MM.1S (cell line): ENCODE measurements around the gene E2F8.

ENCODE experiments used
- DNase-seq: peaks from one replicate; pipeline ENCODE4 v3.0.0-alpha.2; 2015
- H2AFZ ChIP-seq: fragments of 300-600 bp; sonication (generic); 2 replicates; pipeline ENCODE4 v1.6.0; 2016; ENCODE audit warnings: antibody characterized with exemption, low read length
- H3F3A ChIP-seq: fragments of 300-600 bp; sonication (generic); 2 replicates; pipeline ENCODE4 v1.6.1; 2016; ENCODE audit warnings: mild to moderate bottlenecking, antibody characterized with exemption, low read length, moderate library complexity, mixed read lengths; ENCODE audit not compliant: insufficient read depth
- H3K27ac ChIP-seq: fragments of 300-600 bp; sonication (generic); 2 replicates; pipeline ENCODE4 v1.5.1; 2016; ENCODE audit warnings: mild to moderate bottlenecking, low read length
- H3K27me3 ChIP-seq: fragments of 300-600 bp; sonication (generic); replicated peaks from 2 replicates; pipeline ENCODE4 v1.6.0; 2016; ENCODE audit warnings: low read length; ENCODE audit not compliant: insufficient read depth
- H3K36me3 ChIP-seq: fragments of 300-600 bp; sonication (generic); replicated peaks from 2 replicates; pipeline ENCODE4 v1.6.1; 2016; ENCODE audit warnings: mild to moderate bottlenecking, low read length, mixed read lengths; ENCODE audit not compliant: insufficient read depth
- H3K4me1 ChIP-seq: fragments of 300-600 bp; sonication (generic); 2 replicates; pipeline ENCODE4 v1.6.1; 2016; ENCODE audit warnings: low read length, mixed read lengths
- H3K4me2 ChIP-seq: fragments of 300-600 bp; sonication (generic); 2 replicates; pipeline ENCODE4 v1.6.0; 2016; ENCODE audit warnings: low read depth, low read length
- H3K4me3 ChIP-seq: fragments of 300-600 bp; sonication (generic); 2 replicates; pipeline ENCODE4 v1.5.1; 2016; ENCODE audit warnings: low read length, mixed read lengths
- H3K79me2 ChIP-seq: fragments of 300-600 bp; sonication (generic); 2 replicates; pipeline ENCODE4 v1.6.1; 2016; ENCODE audit warnings: mixed run types, low read length, mixed read lengths
- H3K9ac ChIP-seq: fragments of 300-600 bp; sonication (generic); 2 replicates; pipeline ENCODE4 v1.6.1; 2016; ENCODE audit warnings: low read length, mixed read lengths
- H3K9me2 ChIP-seq: fragments of 300-600 bp; sonication (generic); replicated peaks from 2 replicates; pipeline ENCODE4 v1.6.1; 2016; ENCODE audit warnings: mild to moderate bottlenecking, low read length, mixed read lengths; ENCODE audit not compliant: insufficient read depth
- H3K9me3 ChIP-seq: fragments of 300-600 bp; sonication (generic); replicated peaks from 2 replicates; pipeline ENCODE4 v1.6.1; 2016; ENCODE audit warnings: mild to moderate bottlenecking, low read length, mixed read lengths; ENCODE audit not compliant: insufficient read depth
- H4K20me1 ChIP-seq: fragments of 300-600 bp; sonication (generic); 2 replicates; pipeline ENCODE4 v1.6.1; 2016; ENCODE audit warnings: mild to moderate bottlenecking, low read length, moderate library complexity, mixed read lengths; ENCODE audit not compliant: insufficient read depth
- EZH2 ChIP-seq: fragments of 300-600 bp; sonication (generic); optimal IDR thresholded peaks from 2 replicates; pipeline ENCODE3; 2017; ENCODE audit warnings: low read depth, mild to moderate bottlenecking, antibody characterized with exemption, low read length, mixed read lengths
- EZH2phosphoT487 ChIP-seq: fragments of 300-600 bp; sonication (generic); IDR thresholded peaks from 2 replicates; pipeline ENCODE4 v1.6.1; 2018; ENCODE audit warnings: antibody characterized with exemption, low read length
- TF ChIP-seq, protein P1 (sequence below): fragments of 300-600 bp; sonication (generic); IDR thresholded peaks from 2 replicates; pipeline ENCODE4 v1.5.1; 2016; ENCODE audit warnings: antibody characterized with exemption, low read length, mixed read lengths

E2F8 gene

DNA sequence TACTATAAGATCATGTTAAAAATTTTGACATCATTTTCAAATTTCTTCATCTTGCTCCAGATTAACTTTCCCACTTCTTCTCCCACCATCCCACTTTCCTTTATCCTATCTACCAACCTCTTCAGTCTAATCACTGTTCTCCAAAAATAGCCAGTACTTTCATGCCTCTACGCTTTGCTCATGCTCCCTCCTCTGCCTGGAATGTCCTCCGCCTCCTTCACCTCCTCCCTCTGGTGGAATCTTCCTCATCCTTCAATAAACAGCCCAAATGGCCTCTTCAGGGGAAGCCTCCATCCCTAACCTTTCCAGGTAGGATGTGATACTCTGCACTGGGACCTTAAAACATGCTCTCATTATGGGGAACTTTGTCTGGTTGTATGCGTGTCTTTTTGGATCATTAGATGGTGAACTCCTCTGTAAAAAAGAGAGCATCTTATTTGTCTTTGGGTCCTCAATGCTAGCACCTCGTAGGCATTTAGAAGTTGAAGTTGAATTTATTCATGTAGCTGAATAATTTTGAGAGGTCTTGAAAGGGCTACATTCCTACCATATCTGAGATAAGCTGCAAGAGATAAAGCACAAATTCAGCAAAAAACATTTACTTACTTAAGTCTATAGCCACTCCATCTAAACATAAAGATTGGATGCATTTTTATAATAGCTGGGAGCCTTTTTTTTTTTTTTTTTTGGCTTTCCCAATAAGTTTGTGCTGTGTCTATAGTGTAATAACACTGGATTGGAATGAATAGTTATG, 31.0 kb downstream of the E2F8 start:
- no peaks in the 10 kb centered on the region for H3K79me2 ChIP-seq

DNA sequence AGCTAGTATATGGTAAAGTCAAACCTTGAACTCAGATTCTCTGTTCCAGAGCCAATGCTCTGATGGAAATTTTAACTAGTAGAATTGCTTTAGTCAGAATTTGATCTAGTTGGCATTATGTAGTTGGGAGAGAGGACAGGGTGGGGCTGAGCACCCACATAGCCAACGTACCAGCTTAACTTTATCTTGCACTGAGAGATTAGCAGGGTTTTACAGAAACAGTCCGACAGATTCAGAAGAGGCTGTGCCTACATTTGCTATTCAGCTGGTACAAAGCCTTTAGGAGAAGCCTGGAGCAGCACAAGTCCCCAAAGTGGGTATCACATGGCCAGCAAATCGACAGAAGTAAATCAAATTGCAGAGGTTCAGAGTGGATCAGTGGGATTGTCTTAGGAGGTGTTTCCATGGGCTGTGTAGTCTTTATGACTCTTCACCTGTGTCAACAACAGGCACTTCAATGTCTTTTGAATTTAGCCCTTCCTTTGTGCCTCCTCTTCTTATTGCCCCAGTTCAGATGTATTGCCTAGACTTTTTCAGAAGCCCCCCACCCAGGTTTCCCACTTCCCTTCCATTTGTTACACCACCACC, 31.7 kb downstream of the E2F8 start:
- no peak overlapping the region for H3K9ac ChIP-seq
- H3K79me2 ChIP-seq = no peaks in the 10 kb centered on the region
- no peaks in the 10 kb centered on the region for H4K20me1 ChIP-seq
- no peaks in the 10 kb centered on the region for H3K9me3 ChIP-seq
- no peak for TF ChIP-seq EZH2phosphoT487
- TF ChIP-seq EZH2 = no peak
- TF ChIP-seq, protein P1, sequence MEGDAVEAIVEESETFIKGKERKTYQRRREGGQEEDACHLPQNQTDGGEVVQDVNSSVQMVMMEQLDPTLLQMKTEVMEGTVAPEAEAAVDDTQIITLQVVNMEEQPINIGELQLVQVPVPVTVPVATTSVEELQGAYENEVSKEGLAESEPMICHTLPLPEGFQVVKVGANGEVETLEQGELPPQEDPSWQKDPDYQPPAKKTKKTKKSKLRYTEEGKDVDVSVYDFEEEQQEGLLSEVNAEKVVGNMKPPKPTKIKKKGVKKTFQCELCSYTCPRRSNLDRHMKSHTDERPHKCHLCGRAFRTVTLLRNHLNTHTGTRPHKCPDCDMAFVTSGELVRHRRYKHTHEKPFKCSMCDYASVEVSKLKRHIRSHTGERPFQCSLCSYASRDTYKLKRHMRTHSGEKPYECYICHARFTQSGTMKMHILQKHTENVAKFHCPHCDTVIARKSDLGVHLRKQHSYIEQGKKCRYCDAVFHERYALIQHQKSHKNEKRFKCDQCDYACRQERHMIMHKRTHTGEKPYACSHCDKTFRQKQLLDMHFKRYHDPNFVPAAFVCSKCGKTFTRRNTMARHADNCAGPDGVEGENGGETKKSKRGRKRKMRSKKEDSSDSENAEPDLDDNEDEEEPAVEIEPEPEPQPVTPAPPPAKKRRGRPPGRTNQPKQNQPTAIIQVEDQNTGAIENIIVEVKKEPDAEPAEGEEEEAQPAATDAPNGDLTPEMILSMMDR = no peak
- H3K4me3 ChIP-seq = no peak overlapping the region
- H2AFZ ChIP-seq = no peak overlapping the region
- H3K27ac ChIP-seq = no peak overlapping the region
- H3K4me1 ChIP-seq = no peaks in the 10 kb centered on the region
- no peaks in the 10 kb centered on the region for H3K9me2 ChIP-seq
- DNase-seq = no peak
- no peaks in the 10 kb centered on the region for H3F3A ChIP-seq
- no peak overlapping the region for H3K4me2 ChIP-seq
- H3K36me3 ChIP-seq = no peaks in the 10 kb centered on the region
- H3K27me3 ChIP-seq = no peaks in the 10 kb centered on the region

More for the DNA sequence above, 31.0 kb downstream of the E2F8 start:
- Histone ChIP-seq H3K4me2 (no peak overlapping the region), H3K27me3 (no peaks in the 10 kb centered on the region), H3K4me3 (no peak overlapping the region), H3K9ac (no peak overlapping the region), H2AFZ (no peak overlapping the region), H3K27ac (no peak overlapping the region), H3K9me2 (no peaks in the 10 kb centered on the region), H3K4me1 (no peaks in the 10 kb centered on the region), H3F3A (no peaks in the 10 kb centered on the region), H3K36me3 (no peaks in the 10 kb centered on the region), H4K20me1 (no peaks in the 10 kb centered on the region), H3K9me3 (no peaks in the 10 kb centered on the region)
- TF ChIP-seq EZH2 (no peak), EZH2phosphoT487 (no peak)
- DNase-seq = no peak

DNA sequence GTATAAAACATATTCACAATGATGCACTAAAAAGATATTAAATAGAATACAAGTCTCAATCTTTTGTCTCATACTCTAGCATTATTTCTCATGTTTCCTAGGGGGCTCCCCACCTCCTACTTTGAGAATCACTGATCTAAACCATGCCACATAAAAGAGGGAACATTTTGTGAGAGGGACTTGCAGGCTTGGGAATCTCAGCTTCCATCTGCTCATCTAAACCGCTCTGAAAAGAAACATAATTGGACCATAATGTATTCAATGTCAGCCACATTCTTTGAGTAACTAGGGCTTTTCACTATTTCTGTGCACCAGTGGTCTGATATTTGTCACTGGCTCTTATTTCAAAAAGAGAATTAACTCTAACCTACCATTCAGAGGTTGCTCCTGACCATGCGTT, 32.6 kb downstream of the E2F8 start:
- Histone ChIP-seq H3K4me2 (no peak overlapping the region), H3K4me3 (no peak overlapping the region), H3K9me2 (no peaks in the 10 kb centered on the region), H4K20me1 (no peaks in the 10 kb centered on the region), H3K36me3 (no peaks in the 10 kb centered on the region), H3K9me3 (no peaks in the 10 kb centered on the region), H3K4me1 (no peaks in the 10 kb centered on the region), H3K9ac (no peak overlapping the region), H3K27ac (no peak overlapping the region), H2AFZ (no peak overlapping the region), H3F3A (no peaks in the 10 kb centered on the region), H3K79me2 (no peaks in the 10 kb centered on the region), H3K27me3 (no peaks in the 10 kb centered on the region)
- TF ChIP-seq EZH2phosphoT487 (no peak), EZH2 (no peak)
- TF ChIP-seq, protein P1 = no peak
- DNase-seq = no peak

DNA sequence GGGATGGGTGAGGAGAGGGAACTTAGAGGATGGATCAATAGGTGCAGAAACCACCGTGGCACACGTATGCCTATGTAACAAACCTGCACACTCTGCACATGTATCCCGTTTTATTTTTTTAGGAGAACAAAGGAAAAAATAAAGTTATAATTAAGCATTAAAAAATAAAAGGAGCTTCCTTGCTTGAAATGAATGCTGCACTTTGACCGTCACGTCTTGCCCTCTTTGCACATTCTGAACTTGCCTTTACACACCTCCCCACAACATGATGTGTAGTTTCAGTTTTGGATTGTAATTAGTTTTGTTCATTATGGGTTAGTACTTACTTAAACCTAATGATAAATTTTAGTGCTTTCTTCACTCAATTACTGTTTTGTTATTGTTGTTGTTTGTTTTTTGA, 35.9 kb downstream of the E2F8 start:
- Histone ChIP-seq H3K27me3 (no peaks in the 10 kb centered on the region), H3F3A (no peaks in the 10 kb centered on the region), H3K9me3 (no peaks in the 10 kb centered on the region), H4K20me1 (no peaks in the 10 kb centered on the region), H3K4me3 (no peak overlapping the region), H2AFZ (no peak overlapping the region), H3K27ac (no peak overlapping the region), H3K9me2 (no peaks in the 10 kb centered on the region), H3K36me3 (no peaks in the 10 kb centered on the region), H3K9ac (no peak overlapping the region), H3K4me1 (no peaks in the 10 kb centered on the region), H3K4me2 (no peak overlapping the region), H3K79me2 (no peaks in the 10 kb centered on the region)
- TF ChIP-seq EZH2 = no peak
- TF ChIP-seq EZH2phosphoT487 = no peak
- TF ChIP-seq, protein P1 = no peak
- no peak for DNase-seq
